Measurements from ENCODE around the gene IAH1.

DNA sequence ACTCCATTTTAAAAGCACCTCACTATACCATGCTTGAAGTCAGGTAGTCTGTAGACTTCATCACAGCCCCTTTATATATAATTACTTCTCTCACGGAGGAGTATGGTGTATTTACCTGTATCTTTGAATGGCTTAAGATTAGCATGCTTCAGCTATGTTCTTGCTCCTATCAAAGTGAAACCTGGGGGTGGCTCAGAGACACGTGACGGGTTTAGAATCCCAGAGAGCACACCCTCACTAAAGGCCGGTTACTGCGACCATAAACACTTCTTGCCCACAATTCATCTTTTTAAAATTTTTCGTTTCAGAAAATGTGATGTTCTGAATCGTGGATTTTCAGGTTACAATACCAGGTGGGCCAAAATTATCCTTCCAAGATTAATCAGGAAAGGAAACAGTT lies 3.6 kb downstream of the IAH1 start:
- TF ChIP-seq, protein P1, sequence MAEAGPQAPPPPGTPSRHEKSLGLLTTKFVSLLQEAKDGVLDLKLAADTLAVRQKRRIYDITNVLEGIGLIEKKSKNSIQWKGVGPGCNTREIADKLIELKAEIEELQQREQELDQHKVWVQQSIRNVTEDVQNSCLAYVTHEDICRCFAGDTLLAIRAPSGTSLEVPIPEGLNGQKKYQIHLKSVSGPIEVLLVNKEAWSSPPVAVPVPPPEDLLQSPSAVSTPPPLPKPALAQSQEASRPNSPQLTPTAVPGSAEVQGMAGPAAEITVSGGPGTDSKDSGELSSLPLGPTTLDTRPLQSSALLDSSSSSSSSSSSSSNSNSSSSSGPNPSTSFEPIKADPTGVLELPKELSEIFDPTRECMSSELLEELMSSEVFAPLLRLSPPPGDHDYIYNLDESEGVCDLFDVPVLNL (IDR thresholded peaks at IDR 0.05; ENCODE audit: low read depth, low read length) = no peak
- TF ChIP-seq BRCA1 (IDR thresholded peaks at IDR 0.05; ENCODE audit: low read depth, low read length) (no peak), RFX5 (IDR thresholded peaks at IDR 0.05; ENCODE audit: low read depth, low read length) (no peak), NR2C2 (IDR thresholded peaks at IDR 0.05; ENCODE audit: borderline replicate concordance, control insufficient read depth, insufficient read length, low read depth) (no peak), POLR2AphosphoS5 (IDR thresholded peaks at IDR 0.05; ENCODE audit: low read length) (no peak), CREM (IDR thresholded peaks at IDR 0.05; ENCODE audit: low read depth) (no peak), MEF2A (IDR thresholded peaks at IDR 0.05; ENCODE audit: insufficient read depth, low read depth, low read length) (no peak), EZH2 (IDR thresholded peaks at IDR 0.05; ENCODE audit: borderline replicate concordance, control insufficient read depth, low read depth, low read length) (no peak), REST (IDR thresholded peaks at IDR 0.05; ENCODE audit: low read depth, low read length) (no peak), SPI1 (IDR thresholded peaks at IDR 0.05; ENCODE audit: borderline replicate concordance, insufficient read depth, low read depth, low read length) (no peak)
- TF ChIP-seq, protein P2, sequence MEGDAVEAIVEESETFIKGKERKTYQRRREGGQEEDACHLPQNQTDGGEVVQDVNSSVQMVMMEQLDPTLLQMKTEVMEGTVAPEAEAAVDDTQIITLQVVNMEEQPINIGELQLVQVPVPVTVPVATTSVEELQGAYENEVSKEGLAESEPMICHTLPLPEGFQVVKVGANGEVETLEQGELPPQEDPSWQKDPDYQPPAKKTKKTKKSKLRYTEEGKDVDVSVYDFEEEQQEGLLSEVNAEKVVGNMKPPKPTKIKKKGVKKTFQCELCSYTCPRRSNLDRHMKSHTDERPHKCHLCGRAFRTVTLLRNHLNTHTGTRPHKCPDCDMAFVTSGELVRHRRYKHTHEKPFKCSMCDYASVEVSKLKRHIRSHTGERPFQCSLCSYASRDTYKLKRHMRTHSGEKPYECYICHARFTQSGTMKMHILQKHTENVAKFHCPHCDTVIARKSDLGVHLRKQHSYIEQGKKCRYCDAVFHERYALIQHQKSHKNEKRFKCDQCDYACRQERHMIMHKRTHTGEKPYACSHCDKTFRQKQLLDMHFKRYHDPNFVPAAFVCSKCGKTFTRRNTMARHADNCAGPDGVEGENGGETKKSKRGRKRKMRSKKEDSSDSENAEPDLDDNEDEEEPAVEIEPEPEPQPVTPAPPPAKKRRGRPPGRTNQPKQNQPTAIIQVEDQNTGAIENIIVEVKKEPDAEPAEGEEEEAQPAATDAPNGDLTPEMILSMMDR (IDR thresholded peaks at IDR 0.05 in 2 of 3, conservative IDR thresholded peaks at IDR 0.05 in 1 of 3; ENCODE audit: control insufficient read depth in 2 of 3, extremely low read depth in 1 of 3, insufficient read depth in 1 of 3, low read depth in 3 of 3, low read length in 3 of 3) = no peak
- TF ChIP-seq, protein P3, sequence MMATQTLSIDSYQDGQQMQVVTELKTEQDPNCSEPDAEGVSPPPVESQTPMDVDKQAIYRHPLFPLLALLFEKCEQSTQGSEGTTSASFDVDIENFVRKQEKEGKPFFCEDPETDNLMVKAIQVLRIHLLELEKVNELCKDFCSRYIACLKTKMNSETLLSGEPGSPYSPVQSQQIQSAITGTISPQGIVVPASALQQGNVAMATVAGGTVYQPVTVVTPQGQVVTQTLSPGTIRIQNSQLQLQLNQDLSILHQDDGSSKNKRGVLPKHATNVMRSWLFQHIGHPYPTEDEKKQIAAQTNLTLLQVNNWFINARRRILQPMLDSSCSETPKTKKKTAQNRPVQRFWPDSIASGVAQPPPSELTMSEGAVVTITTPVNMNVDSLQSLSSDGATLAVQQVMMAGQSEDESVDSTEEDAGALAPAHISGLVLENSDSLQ (IDR thresholded peaks at IDR 0.05) = no peak
- TF ChIP-seq, protein P4, sequence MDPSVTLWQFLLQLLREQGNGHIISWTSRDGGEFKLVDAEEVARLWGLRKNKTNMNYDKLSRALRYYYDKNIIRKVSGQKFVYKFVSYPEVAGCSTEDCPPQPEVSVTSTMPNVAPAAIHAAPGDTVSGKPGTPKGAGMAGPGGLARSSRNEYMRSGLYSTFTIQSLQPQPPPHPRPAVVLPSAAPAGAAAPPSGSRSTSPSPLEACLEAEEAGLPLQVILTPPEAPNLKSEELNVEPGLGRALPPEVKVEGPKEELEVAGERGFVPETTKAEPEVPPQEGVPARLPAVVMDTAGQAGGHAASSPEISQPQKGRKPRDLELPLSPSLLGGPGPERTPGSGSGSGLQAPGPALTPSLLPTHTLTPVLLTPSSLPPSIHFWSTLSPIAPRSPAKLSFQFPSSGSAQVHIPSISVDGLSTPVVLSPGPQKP (IDR thresholded peaks at IDR 0.05; ENCODE audit: low read depth, low read length) = no peak

Data from GM12878 (cell line).